Panc1 (cell line): ENCODE measurements around the gene D2HGDH.

Experiments
- CTCF ChIP-seq: fragments of 450-650 bp; IDR thresholded peaks from 2 replicates; pipeline ENCODE4 v1.5.1; 2017; ENCODE audit warnings: mild to moderate bottlenecking
- REST ChIP-seq, 2 experiments: IDR thresholded peaks; 2 replicates each; pipeline ENCODE4 v1.6.1; 2011 to 2012; ENCODE audit warnings: low read depth in 2 of 2, control low read depth in 1 of 2, low read length in 1 of 2, mild to moderate bottlenecking in 1 of 2, moderate library complexity in 1 of 2; ENCODE audit not compliant: insufficient read depth in 1 of 2

GRCh38 chr2:241755166-241755565, 20.7 kb downstream of the D2HGDH start:
- TF ChIP-seq CTCF, result no peak
- no peak for TF ChIP-seq REST (IDR thresholded peaks at IDR 0.05; ENCODE audit: insufficient read depth in 1 of 2, low read depth in 2 of 2, low read length in 1 of 2)
